A549 (cell line): ENCODE data around the gene LGALS4. TPM values are rescaled to one million over a fixed set of nuclear protein-coding genes. Genes with fewer than 3 reads are reported as not detected.

ENCODE experiments used
- ATAC-seq, 2 experiments: fragments of 200-7000 bp in 1 of 2; fragments of >200 bp in 1 of 2; cut with Nextera tagmentation in 1 of 2; cut with Tn5 transposase in 1 of 2; 3 replicates each; pipeline versions ENCODE4 v1.8.0 to v1.9.1; 2018 to 2020; ENCODE audit warnings: mild to moderate bottlenecking in 1 of 2, moderate library complexity in 1 of 2
- CTCF ChIA-PET: fragments of 300-600 bp; sonication (Branson Sonifier 250); formaldehyde crosslinking; extraction: SDS; loops from one replicate; lab custom pipeline; 2021; ENCODE audit warnings: antibody characterized with exemption, inconsistent platforms; lab: Yijun Ruan, JAX
- POLR2A ChIA-PET: fragments of 350-600 bp; formaldehyde crosslinking; extraction: SDS; loops from one replicate; lab custom pipeline; 2021; ENCODE audit warnings: antibody characterized with exemption, inconsistent platforms; lab: Yijun Ruan, JAX
- DNase-seq, 2 experiments: peaks; one replicate each; pipeline versions ENCODE4 v3.0.0 to v3.0.0-alpha.2; 2011 to 2016; ENCODE audit warnings: low read depth in 1 of 2, low spot score in 1 of 2
- FAIRE-seq: peaks from 2 replicates; lab custom pipeline; 2011; peaks lifted over from hg19 to GRCh38; lab: Jason Lieb, UNC
- H3K27ac ChIP-seq, 2 experiments: fragments of >200 bp; sonication (Bioruptor Twin); formaldehyde crosslinking; 3 replicates each; pipeline ENCODE4 v1.5.1; 2016 to 2017
- H3K4me1 ChIP-seq: fragments of >200 bp; sonication (Bioruptor Twin); formaldehyde crosslinking; 3 replicates; pipeline ENCODE4 v1.6.1; 2016
- H3K4me2 ChIP-seq: fragments of >200 bp; sonication (Bioruptor Twin); formaldehyde crosslinking; 3 replicates; pipeline ENCODE4 v1.6.1; 2016
- H3K4me3 ChIP-seq: fragments of >200 bp; sonication (Bioruptor Twin); formaldehyde crosslinking; 3 replicates; pipeline ENCODE4 v1.5.1; 2016
- H3K9me3 ChIP-seq: fragments of >200 bp; sonication (Bioruptor Twin); formaldehyde crosslinking; 3 replicates; pipeline ENCODE4 v1.6.1; 2016
- BHLHE40 ChIP-seq: IDR thresholded peaks from 2 replicates; pipeline ENCODE4 v1.6.1; 2012; ENCODE audit warnings: low read depth, low read length, inconsistent platforms
- CBX2 ChIP-seq: fragments of 200-600 bp; sonication (generic); IDR thresholded peaks from 2 replicates; pipeline ENCODE4 v1.6.1; 2016; ENCODE audit warnings: low read depth, mild to moderate bottlenecking, borderline replicate concordance
- CBX8 ChIP-seq: fragments of 200-600 bp; sonication (generic); IDR thresholded peaks from 2 replicates; pipeline ENCODE4 v1.6.1; 2016
- CHD2 ChIP-seq: fragments of 150-350 bp; IDR thresholded peaks from 2 replicates; pipeline ENCODE4 v1.6.1; 2014; ENCODE audit warnings: low read length; ENCODE audit not compliant: partially characterized antibody
- CTCF ChIP-seq: fragments of >200 bp; sonication (Bioruptor Twin); formaldehyde crosslinking; IDR thresholded peaks from 3 replicates; pipeline ENCODE4 v1.5.1; 2016
- EHMT2 ChIP-seq: fragments of 200-600 bp; sonication (generic); IDR thresholded peaks from 2 replicates; pipeline ENCODE4 v1.6.1; 2016; ENCODE audit warnings: antibody characterized with exemption, low read depth, mild to moderate bottlenecking, moderate library complexity
- ELK1 ChIP-seq: fragments of 150-350 bp; IDR thresholded peaks from 2 replicates; pipeline ENCODE4 v1.6.1; 2014; ENCODE audit warnings: low read depth, mild to moderate bottlenecking, low read length
- EP300 ChIP-seq, 2 experiments: fragments of >200 bp; sonication (Bioruptor Twin); formaldehyde crosslinking; IDR thresholded peaks; 2 replicates in 1 of 2; 3 replicates in 1 of 2; pipeline ENCODE4 v1.6.1; 2016 to 2017
- FOSB ChIP-seq: fragments of 250-450 bp; sonication (Bioruptor Pico); IDR thresholded peaks from 2 replicates; pipeline ENCODE4 v1.5.0; 2020; ENCODE audit warnings: mild to moderate bottlenecking, moderate library complexity
- HDAC2 ChIP-seq: fragments of 200-600 bp; sonication (generic); IDR thresholded peaks from 2 replicates; pipeline ENCODE4 v1.6.1; 2016
- HOXB5 ChIP-seq: fragments of 250-450 bp; sonication (Bioruptor Pico); IDR thresholded peaks from 2 replicates; pipeline ENCODE4 v1.5.0; 2020; ENCODE audit warnings: mild to moderate bottlenecking, moderate library complexity
- JUN ChIP-seq, 2 experiments: fragments of >200 bp; sonication (Bioruptor Twin); formaldehyde crosslinking; IDR thresholded peaks; 2 replicates in 1 of 2; 3 replicates in 1 of 2; pipeline ENCODE4 v1.6.1; 2016 to 2017
- KDM1A ChIP-seq: fragments of 200-600 bp; sonication (generic); IDR thresholded peaks from 2 replicates; pipeline ENCODE4 v1.6.1; 2016; ENCODE audit warnings: low read depth, mild to moderate bottlenecking
- KDM5A ChIP-seq: fragments of 200-600 bp; sonication (generic); IDR thresholded peaks from 2 replicates; pipeline ENCODE4 v1.6.1; 2016; ENCODE audit warnings: antibody characterized with exemption, mild to moderate bottlenecking
- MAFK ChIP-seq: fragments of 450-650 bp; IDR thresholded peaks from 2 replicates; pipeline ENCODE4 v1.6.1; 2014; ENCODE audit not compliant: partially characterized antibody
- MYC ChIP-seq: IDR thresholded peaks from 2 replicates; pipeline ENCODE4 v1.6.1; 2012; ENCODE audit warnings: mild to moderate bottlenecking, inconsistent platforms, low read length, improper control_type of control experiment, borderline replicate concordance
- NPAS2 ChIP-seq: fragments of 250-450 bp; sonication (Bioruptor Pico); IDR thresholded peaks from 2 replicates; pipeline ENCODE4 v1.8.0; 2022; ENCODE audit warnings: mild to moderate bottlenecking, moderate library complexity, borderline replicate concordance
- NR3C1 ChIP-seq: fragments of >200 bp; sonication (Bioruptor Twin); formaldehyde crosslinking; IDR thresholded peaks from 3 replicates; pipeline ENCODE4 v1.6.1; 2017
- POLR2AphosphoS2 ChIP-seq: conservative IDR thresholded peaks from 2 replicates; pipeline ENCODE4 v1.6.1; 2012; ENCODE audit warnings: low read length, improper control_type of control experiment, inconsistent platforms
- RNF2 ChIP-seq: fragments of 200-600 bp; sonication (generic); IDR thresholded peaks from 2 replicates; pipeline ENCODE4 v1.6.1; 2016; ENCODE audit warnings: low read depth, mild to moderate bottlenecking, antibody characterized with exemption, moderate library complexity, borderline replicate concordance
- SMC3 ChIP-seq: fragments of >200 bp; sonication (Bioruptor Twin); formaldehyde crosslinking; IDR thresholded peaks from 3 replicates; pipeline ENCODE4 v1.6.1; 2018; ENCODE audit warnings: inconsistent platforms
- ZNF302 ChIP-seq: fragments of 250-450 bp; sonication (Bioruptor Pico); IDR thresholded peaks from 2 replicates; pipeline ENCODE4 v1.9.0; 2021; ENCODE audit warnings: inconsistent platforms, mild to moderate bottlenecking, moderate library complexity
- ZSCAN20 ChIP-seq: fragments of 250-450 bp; sonication (Bioruptor Pico); IDR thresholded peaks from 2 replicates; pipeline ENCODE4 v1.8.0; 2022; ENCODE audit warnings: mild to moderate bottlenecking, moderate library complexity
- WGBS: methylation state at CpG from one replicate; pipeline ENCODE4 v1.1.6; 2017; ENCODE audit errors: missing lambda C conversion rate; 5-methylcytosine and 5-hydroxymethylcytosine counted together
- polyA plus RNA-seq, 4 experiments: library from polyadenylated mRNA; depleted of rRNA in 3 of 4; stranded (reverse); fragments of >200 nt; fragmentation: RNase III in 1 of 4; extraction: RNeasy Plus Mini Kit Qiagen cat#74134 plus additional on column Dnase treatment in 1 of 4; gene quantifications; 2 replicates in 3 of 4; 3 replicates in 1 of 4; pipeline ENCODE4 v1.2.3, GENCODE V29; 2011 to 2017

The LGALS4 gene
- polyA plus RNA-seq, 2 of the 4 experiments (the other 2 are of a cell fraction): 0.94 to 2.5 TPM

GRCh38 chr19:38805180-38805579 lies 7.6 kb downstream of the LGALS4 start:
- H3K4me3 ChIP-seq: no peak overlapping the region

GRCh38 chr19:38803543-38803942 lies 9.2 kb downstream of the LGALS4 start:
- WGBS: 86% methylated on average over 10 of the region's 10 CpGs
- FAIRE-seq: no peak
- CTCF ChIA-PET: interaction anchor here (1.3 to 1.9 kb wide), 4 partner anchors 9 to 84 kb away, joined by 3 to 7 read pairs (median 5); no protein-coding TSS in a partner anchor
- POLR2A ChIA-PET: no interaction called here
- no peak for ATAC-seq
- Histone ChIP-seq H3K4me3 (no peak overlapping the region), H3K4me2 (no peak overlapping the region), H3K9me3 (no peaks in the 10 kb centered on the region; the same call in 2 of the 3 replicates), H3K27ac (peak overlapping the region in 1 of 2 experiments; percentile 9; a peak in 1 of 6 replicates), H3K4me1 (peaks cover 39% of the 10 kb centered on the region)
- no peak for DNase-seq
- TF ChIP-seq ZNF302 (CRISPR knock-in tag): no peak

More at GRCh38 chr19:38805180-38805579, 7.6 kb downstream of the LGALS4 start:
- no peak for FAIRE-seq
- DNase-seq: peak in 1 of 2 experiments; percentile 25
- CTCF ChIA-PET: interaction anchor here (0.6 to 3.3 kb wide), 6 partner anchors 11 to 157 kb away, joined by 3 to 8 read pairs (median 4); partner anchors contain the start of genes MRPS12 and SARS2
- WGBS: 60% methylated on average over 1 of the region's 1 CpG
- peaks cover 23% of the 10 kb centered on the region for H3K4me1 ChIP-seq
- no peak for TF ChIP-seq EHMT2
- no peak for TF ChIP-seq HDAC2
- TF ChIP-seq, all 56 proteins: peak for 0
- ATAC-seq: peak in 1 of 2 experiments; percentile 27; a peak in 1 of 6 replicates
- no peaks in the 10 kb centered on the region for H3K9me3 ChIP-seq
- POLR2A ChIA-PET: interaction anchor here (0.6 kb wide), 1 partner anchor 24 kb away, joined by 4 read pairs; no protein-coding TSS in a partner anchor
- no peak overlapping the region for H3K4me2 ChIP-seq
- peak overlapping the region; percentile 35 to 62; a peak in 5 of 6 replicates for H3K27ac ChIP-seq

GRCh38 chr19:38801359-38802095 lies 11.2 kb downstream of the LGALS4 start:
- POLR2A ChIA-PET: interaction anchor here (1.2 kb wide), 1 partner anchor 13 kb away, joined by 3 read pairs; no protein-coding TSS in a partner anchor
- CTCF ChIA-PET: interaction anchor here (0.7 to 3.2 kb wide), 8 partner anchors 8 to 69 kb away, joined by 3 to 12 read pairs (median 3); partner anchors contain the start of gene LGALS4

GRCh38 chr19:38800577-38801347 lies 12.0 kb downstream of the LGALS4 start:
- peak overlapping the region; percentile 79 to 81; a peak in 4 of 6 replicates for H3K27ac ChIP-seq
- DNase-seq (no peak), FAIRE-seq (peak; percentile 76), ATAC-seq (no peak)
- no peak overlapping the region for H3K4me3 ChIP-seq
- peaks cover 18% of the 10 kb centered on the region for H3K4me1 ChIP-seq
- TF ChIP-seq CTCF (no peak), MAFK (no peak), EP300 (IDR thresholded peaks at IDR 0.05) (no peak), JUN (IDR thresholded peaks at IDR 0.05) (no peak), ELK1 (no peak), MYC (no peak), BHLHE40 (no peak), HDAC2 (no peak), SMC3 (no peak), NPAS2 (CRISPR knock-in tag) (no peak), KDM5A (no peak), HOXB5 (CRISPR knock-in tag) (no peak), ZSCAN20 (no peak), RNF2 (no peak), CBX8 (no peak), FOSB (CRISPR knock-in tag) (no peak), EHMT2 (no peak; the same call in 1 of the 2 replicates), NR3C1 (no peak)
- ChIA-PET CTCF (interaction anchor here (0.6 to 3.2 kb wide), 15 partner anchors 9 to 398 kb away, joined by 3 to 12 read pairs (median 4); partner anchors contain the start of genes FAM98C and LGALS4), POLR2A (interaction anchor here (2.1 kb wide), 1 partner anchor 31 kb away, joined by 8 read pairs; the partner anchor contains the start of gene ECH1)
- H3K9me3 ChIP-seq: no peaks in the 10 kb centered on the region; the same call in 2 of the 3 replicates
- 82% methylated on average over 5 of the region's 5 CpGs for WGBS
- no peak overlapping the region for H3K4me2 ChIP-seq

More at GRCh38 chr19:38801359-38802095, 11.2 kb downstream of the LGALS4 start:
- 91% methylated on average over 12 of the region's 12 CpGs for WGBS
- H3K27ac ChIP-seq: peak overlapping the region in 1 of 2 experiments; percentile 14; a peak in 2 of 6 replicates
- H3K4me3 ChIP-seq: no peak overlapping the region
- no peak overlapping the region for H3K4me2 ChIP-seq
- FAIRE-seq: peak; percentile 96
- no peak for DNase-seq
- ATAC-seq: peak in 1 of 2 experiments; percentile 8; a peak in 1 of 6 replicates
- TF ChIP-seq KDM1A (no peak), CHD2 (no peak), CBX2 (no peak), POLR2AphosphoS2 (no peak)
- peaks cover 19% of the 10 kb centered on the region for H3K4me1 ChIP-seq
- H3K9me3 ChIP-seq: no peaks in the 10 kb centered on the region; the same call in 2 of the 3 replicates
